ENCODE results near the gene MISFA. TPM values are rescaled to one million over a fixed set of nuclear protein-coding genes. Genes with fewer than 3 reads are reported as not detected.

MISFA gene
- total RNA-seq, 4 donors from 2014 or later = 0.30 to 2.9 TPM; not detected in 2

- no peak for DNase-seq (ENCODE audit: low spot score in 2 of 2)
- H3K4me3 ChIP-seq = no peak overlapping the region
- H3K27ac ChIP-seq = no peak overlapping the region
- H3K27me3 ChIP-seq = no peaks in the 10 kb centered on the region
- TF ChIP-seq EP300 (IDR thresholded peaks at IDR 0.05) (no peak), CTCF (IDR thresholded peaks at IDR 0.05) (no peak), POLR2A (IDR thresholded peaks at IDR 0.05) (no peak)
- H3K4me1 ChIP-seq = no peaks in the 10 kb centered on the region
- no peaks in the 10 kb centered on the region for H3K9me3 ChIP-seq
- H3K36me3 ChIP-seq = peaks cover 0 to 80% (median 15%) of the 10 kb centered on the region in 3 donors
- 56 to 68% methylated on average over 3 of the region's 3 CpGs for WGBS, 2 donors
These were observed 8.8 kb downstream of the MISFA start for GRCh38 chr11:18608376-18608775.

GRCh38 chr11:18611196-18611595 is 11.6 kb downstream of the MISFA start:
- no peak for DNase-seq (ENCODE audit: low spot score in 2 of 2)
- 76 to 89% methylated on average over 2 of the region's 2 CpGs for WGBS, 2 donors
- Histone ChIP-seq H3K9me3 (no peaks in the 10 kb centered on the region), H3K4me1 (no peaks in the 10 kb centered on the region), H3K27ac (no peak overlapping the region), H3K27me3 (no peaks in the 10 kb centered on the region), H3K4me3 (no peak overlapping the region), H3K36me3 (peaks cover 0 to 84% (median 32%) of the 10 kb centered on the region in 3 donors)
- no peak for TF ChIP-seq EP300 (IDR thresholded peaks at IDR 0.05)
- TF ChIP-seq CTCF (IDR thresholded peaks at IDR 0.05) = no peak
- no peak for TF ChIP-seq POLR2A (IDR thresholded peaks at IDR 0.05)

- Histone ChIP-seq H3K9me3 (no peaks in the 10 kb centered on the region), H3K27me3 (no peaks in the 10 kb centered on the region), H3K27ac (no peak overlapping the region), H3K36me3 (peaks cover 0 to 77% (median 32%) of the 10 kb centered on the region in 3 donors), H3K4me1 (peaks cover 0 to 7% (median 0%) of the 10 kb centered on the region in 4 donors), H3K4me3 (no peak overlapping the region)
- DNase-seq (ENCODE audit: low spot score in 2 of 2) = no peak
- whole genome bisulfite sequencing, 2 donors = 95 to 97% methylated on average over 4 of the region's 4 CpGs
- no peak for TF ChIP-seq POLR2A (IDR thresholded peaks at IDR 0.05)
- TF ChIP-seq EP300 (IDR thresholded peaks at IDR 0.05) = no peak
- TF ChIP-seq CTCF (IDR thresholded peaks at IDR 0.05) = no peak
These were observed 12.8 kb downstream of the MISFA start for GRCh38 chr11:18612394-18612793.

- 91 to 94% methylated on average over 5 to 8 of the region's 10 CpGs for WGBS, 2 donors
- Histone ChIP-seq H3K9me3 (no peaks in the 10 kb centered on the region), H3K36me3 (peaks cover 0 to 57% (median 27%) of the 10 kb centered on the region in 3 donors), H3K27ac (no peak overlapping the region), H3K4me3 (no peak overlapping the region), H3K4me1 (peaks cover 0 to 27% (median 10%) of the 10 kb centered on the region in 4 donors), H3K27me3 (no peaks in the 10 kb centered on the region)
- TF ChIP-seq POLR2A (IDR thresholded peaks at IDR 0.05) = no peak
- no peak for TF ChIP-seq CTCF (IDR thresholded peaks at IDR 0.05)
- no peak for TF ChIP-seq EP300 (IDR thresholded peaks at IDR 0.05)
- no peak for DNase-seq (ENCODE audit: low spot score in 2 of 2)
These were observed 15.1 kb downstream of the MISFA start for GRCh38 chr11:18614667-18615066.

GRCh38 chr11:18615628-18616392 is 16.2 kb downstream of the MISFA start:
- Histone ChIP-seq H3K27ac (no peak overlapping the region), H3K36me3 (peaks cover 0 to 45% (median 26%) of the 10 kb centered on the region in 3 donors), H3K4me1 (peaks cover 0 to 31% (median 10%) of the 10 kb centered on the region in 4 donors), H3K27me3 (no peaks in the 10 kb centered on the region), H3K4me3 (no peak overlapping the region), H3K9me3 (no peaks in the 10 kb centered on the region)
- TF ChIP-seq EP300 (IDR thresholded peaks at IDR 0.05) = no peak
- TF ChIP-seq CTCF (IDR thresholded peaks at IDR 0.05) = no peak
- TF ChIP-seq POLR2A (IDR thresholded peaks at IDR 0.05) = no peak
- no peak for DNase-seq (ENCODE audit: low spot score in 2 of 2)
- WGBS, 2 donors = 91% methylated on average over 11 of the region's 11 CpGs
